ENCODE measurements around the gene UGT1A10.
"Not testable (repeated sequence)": the region's sequence is repeated elsewhere in the genome, so short reads cannot be mapped to it uniquely, and the experiment has no call there.

Gene UGT1A10

GRCh38 chr2:233692648-233693047, 56.4 kb downstream of the UGT1A10 start, which contains the start of gene UGT1A6:
UGT1A6 (plus strand) TSS chr2:233692890; CDS start chr2:233693005, 115 bp downstream.
- no peak for DNase-seq (ENCODE audit: low spot score)

- DNase-seq (ENCODE audit: low spot score): no peak
Observed at GRCh38 chr2:233693963-233694362, 57.7 kb downstream of the UGT1A10 start.

DNA sequence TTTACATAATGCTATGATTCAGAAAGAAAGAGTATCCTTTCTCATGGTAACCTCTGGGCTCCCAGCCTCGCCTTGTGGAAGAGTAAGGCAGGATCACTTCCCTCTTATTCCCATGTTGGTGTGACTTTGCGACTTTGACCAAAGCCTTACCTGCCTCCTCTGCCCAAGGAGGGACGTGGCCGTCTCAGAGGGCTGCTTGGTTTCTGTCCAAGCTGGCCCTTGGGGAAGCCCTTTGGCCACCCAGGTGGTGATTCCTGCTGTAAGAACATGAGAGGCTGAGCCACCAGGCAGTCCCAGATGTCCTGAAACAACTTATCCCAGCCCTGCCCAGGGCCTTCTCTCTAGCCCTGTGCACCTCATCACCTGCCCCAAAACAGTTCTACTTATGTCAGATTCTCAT, 62.5 kb downstream of the UGT1A10 start:
- no peak for DNase-seq (ENCODE audit: low spot score)

DNA sequence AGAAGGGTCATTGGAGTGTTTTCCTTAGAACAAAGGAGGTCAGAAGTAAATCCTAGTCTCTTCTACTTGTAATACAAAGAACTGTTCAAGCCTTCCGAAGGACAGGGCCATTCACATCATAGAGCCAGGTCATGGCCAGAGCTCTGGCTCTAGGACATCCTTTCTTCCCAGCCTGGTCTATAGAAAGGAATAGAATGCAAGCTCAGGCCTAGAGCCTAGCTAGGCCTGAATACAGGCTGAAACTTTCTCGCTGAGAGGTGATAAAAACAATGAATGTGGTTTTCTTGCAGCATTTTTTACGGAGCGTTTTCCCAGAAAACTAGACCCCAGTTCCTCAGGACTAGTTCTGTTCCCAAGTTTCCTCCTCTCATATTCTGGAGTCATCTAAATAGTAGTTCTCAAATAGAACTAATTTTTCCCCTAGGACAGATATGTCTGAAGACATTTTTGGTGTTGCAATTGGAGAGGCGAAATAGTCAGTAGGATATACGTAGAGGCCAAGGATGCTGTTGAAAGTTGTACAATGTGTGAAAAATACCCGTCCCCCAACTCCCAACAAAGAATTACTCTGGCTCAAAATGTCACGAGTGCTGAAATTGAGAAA, 63.3 kb downstream of the UGT1A10 start:
- no peak for DNase-seq (ENCODE audit: low spot score)

DNA sequence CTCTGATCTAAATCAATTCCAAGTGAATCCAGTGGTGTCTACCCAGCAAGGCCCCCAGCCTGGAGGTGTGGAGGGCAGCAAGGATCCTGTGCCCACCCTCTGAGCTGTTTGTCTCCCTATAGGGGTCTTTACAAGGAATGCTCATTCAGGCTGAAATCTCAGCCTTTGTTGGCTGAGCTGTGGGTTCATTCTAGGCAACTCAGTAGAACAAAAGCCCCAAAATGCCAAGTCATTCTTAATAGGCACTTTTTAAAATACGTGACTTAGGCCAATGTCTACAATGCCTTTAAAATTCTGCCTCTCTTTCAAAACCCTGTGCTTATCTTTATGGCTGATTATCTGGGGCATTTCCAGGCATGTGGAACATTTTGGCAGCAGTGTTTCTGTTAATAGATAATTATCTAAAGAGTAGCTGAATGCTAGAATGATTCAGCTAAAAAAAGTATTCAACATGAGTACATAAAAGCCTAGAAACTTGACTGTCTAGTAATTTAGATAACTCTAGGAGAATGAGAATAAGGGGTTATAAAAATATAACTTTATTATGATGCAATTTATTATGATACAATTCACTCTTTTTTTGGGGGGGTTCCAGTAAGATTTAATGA, 63.9 kb downstream of the UGT1A10 start:
- no peak for DNase-seq (ENCODE audit: low spot score)

GRCh38 chr2:233700842-233701241, 64.6 kb downstream of the UGT1A10 start:
- not testable (repeated sequence) for DNase-seq (ENCODE audit: low spot score)

- no peak for DNase-seq (ENCODE audit: low spot score)
Observed at GRCh38 chr2:233702238-233702637, 66.0 kb downstream of the UGT1A10 start.

- no peak for DNase-seq (ENCODE audit: low spot score)
Observed at GRCh38 chr2:233705911-233706506, 69.8 kb downstream of the UGT1A10 start.

GRCh38 chr2:233706720-233707119, 70.5 kb downstream of the UGT1A10 start:
- DNase-seq (ENCODE audit: low spot score): no peak

- DNase-seq (ENCODE audit: low spot score): no peak
Observed at GRCh38 chr2:233707940-233708644, 71.8 kb downstream of the UGT1A10 start.

GRCh38 chr2:233708942-233709341, 72.7 kb downstream of the UGT1A10 start:
- DNase-seq (ENCODE audit: low spot score): no peak

GRCh38 chr2:233711312-233712008, 75.2 kb downstream of the UGT1A10 start:
- peak; percentile 52 for DNase-seq (ENCODE audit: low spot score)

GRCh38 chr2:233712611-233713261, 76.5 kb downstream of the UGT1A10 start, which contains the start of gene UGT1A5:
UGT1A5 (plus strand) TSS chr2:233712907; CDS start chr2:233712992, 85 bp downstream.
- DNase-seq (ENCODE audit: low spot score): no peak

GRCh38 chr2:233713262-233713615, 77.0 kb downstream of the UGT1A10 start:
- DNase-seq (ENCODE audit: low spot score): no peak

DNA sequence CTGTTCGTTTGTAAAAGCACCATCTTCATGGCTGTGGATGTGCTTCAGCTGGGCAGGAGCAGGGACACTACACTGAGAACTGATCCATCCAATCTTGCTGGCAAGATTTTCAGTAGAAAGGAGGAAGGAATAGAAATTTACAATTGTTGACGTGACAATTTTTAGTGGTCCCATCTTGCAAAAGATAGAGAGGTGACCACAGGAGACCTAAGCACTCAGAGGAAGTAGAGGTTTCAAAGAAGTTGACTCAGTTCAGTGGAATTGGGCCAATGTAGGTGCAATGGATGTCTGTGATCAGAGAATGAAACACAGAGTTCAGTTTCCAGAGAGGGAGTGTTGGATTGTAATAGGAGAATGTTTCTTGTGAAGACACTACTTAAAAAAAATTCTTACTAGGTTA, 77.9 kb downstream of the UGT1A10 start:
- no peak for DNase-seq (ENCODE audit: low spot score)

- no peak for DNase-seq (ENCODE audit: low spot score)
Observed at GRCh38 chr2:233718552-233718951, 82.3 kb downstream of the UGT1A10 start, which contains the start of gene UGT1A4. UGT1A4 (plus strand) TSS chr2:233718736; CDS start chr2:233718821, 85 bp downstream.

DNA sequence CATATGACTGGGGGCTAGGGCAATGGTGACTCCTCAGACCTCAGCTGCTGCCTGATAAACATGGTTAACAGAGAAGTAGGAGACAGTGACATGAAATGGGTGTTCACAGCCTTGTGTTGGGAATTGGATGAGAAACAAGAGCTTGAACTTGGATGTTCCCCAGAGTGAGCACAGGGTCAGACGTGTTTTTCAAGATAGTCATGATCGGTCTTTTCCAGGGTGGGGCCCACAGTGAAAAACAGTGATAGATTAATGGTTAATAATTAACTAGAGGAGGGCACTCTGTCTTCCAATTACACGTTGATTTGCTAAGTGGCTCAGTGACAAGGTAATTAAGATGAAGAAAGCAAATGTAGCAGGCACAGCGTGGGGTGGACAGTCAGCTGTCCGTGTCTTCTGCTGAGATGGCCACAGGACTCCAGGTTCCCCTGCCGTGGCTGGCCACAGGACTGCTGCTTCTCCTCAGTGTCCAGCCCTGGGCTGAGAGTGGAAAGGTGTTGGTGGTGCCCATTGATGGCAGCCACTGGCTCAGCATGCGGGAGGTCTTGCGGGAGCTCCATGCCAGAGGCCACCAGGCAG, 92.6 kb downstream of the UGT1A10 start, which contains the start of gene UGT1A3:
UGT1A3 (plus strand) TSS at position 320 of the 579 bp plus-strand sequence; CDS start at position 405, 85 bp downstream.
- DNase-seq (ENCODE audit: low spot score): no peak

GRCh38 chr2:233736868-233737653, 100.8 kb downstream of the UGT1A10 start:
- DNase-seq (ENCODE audit: low spot score): not testable (repeated sequence)

DNA sequence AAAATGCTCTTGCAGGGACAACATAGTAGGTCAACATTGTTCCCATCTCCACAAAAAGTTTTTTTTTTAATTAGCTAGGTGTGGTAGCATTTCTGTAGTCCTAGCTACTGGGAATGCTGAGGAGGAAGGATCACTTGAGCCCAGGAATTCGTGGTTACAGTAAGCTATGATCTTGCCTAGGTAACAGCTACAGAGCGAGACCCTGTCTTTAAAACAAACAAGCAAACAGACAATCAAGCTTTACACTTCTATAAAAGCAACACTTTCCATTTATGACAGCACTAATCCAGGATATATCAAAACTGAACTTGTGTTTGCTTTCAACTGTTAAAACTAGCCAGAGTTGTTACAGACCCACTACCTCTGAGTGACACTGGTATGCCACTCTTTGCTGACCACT, 104.6 kb downstream of the UGT1A10 start:
- no peak for DNase-seq (ENCODE audit: low spot score)
